ENCODE measurements around the gene ZCCHC24. TPM values are rescaled to one million over a fixed set of nuclear protein-coding genes. Genes with fewer than 3 reads are reported as not detected.
A peak's percentile ranks its signal among the peaks of the same experiment; 100 is the strongest.

ZCCHC24 gene
- total RNA-seq, 1 experiment from 2014 or later = 6.0 TPM

DNA sequence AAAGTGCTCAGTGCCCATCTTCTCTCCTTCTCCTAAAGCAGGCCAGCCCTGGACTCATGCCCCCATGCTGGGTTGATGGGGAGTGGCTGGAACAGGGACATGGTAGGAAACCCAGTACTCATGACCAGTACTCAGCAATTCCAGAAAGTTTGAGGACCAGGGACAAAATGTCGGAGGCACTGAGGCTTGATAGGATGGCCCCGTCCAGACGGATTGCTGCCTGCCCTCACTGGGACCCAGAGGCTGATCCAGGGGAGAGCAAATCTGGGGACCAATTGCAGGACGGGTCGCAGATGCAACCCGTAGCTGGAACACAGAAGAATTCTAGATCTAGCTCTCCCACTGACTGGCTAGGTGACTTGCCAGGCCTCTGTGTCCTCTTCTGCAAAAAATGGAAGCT, 5.1 kb downstream of the ZCCHC24 start:
- CTCF ChIA-PET = no interaction called here

DNA sequence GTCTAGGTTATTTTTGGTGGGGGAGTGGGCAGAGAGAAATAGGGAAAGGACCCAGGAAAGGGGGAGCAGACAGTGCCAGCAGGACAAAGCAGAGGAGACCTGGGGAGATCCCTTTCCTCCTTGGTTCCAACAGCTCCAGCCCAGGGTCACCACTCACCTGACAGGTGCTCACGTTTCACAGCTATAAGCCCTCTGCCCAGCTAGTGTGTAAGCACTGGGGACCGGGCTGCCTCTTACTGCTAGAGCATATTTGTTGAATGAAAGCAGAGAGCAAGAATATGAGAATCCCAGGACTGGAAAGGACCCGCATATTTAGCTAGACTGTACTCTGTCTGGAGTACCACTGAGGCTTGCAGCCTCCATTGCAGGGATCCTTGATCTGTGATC, 6.7 kb downstream of the ZCCHC24 start:
- H4K20me1 ChIP-seq (ENCODE audit: insufficient read depth) = no peaks in the 10 kb centered on the region
- no peak overlapping the region for H3K4me2 ChIP-seq
- DNase-seq = no peak
- H3F3A ChIP-seq (ENCODE audit: insufficient read depth, low read depth) = peaks cover 25% of the 10 kb centered on the region
- H3K9me2 ChIP-seq (ENCODE audit: insufficient read depth) = no peaks in the 10 kb centered on the region
- H3K36me3 ChIP-seq (ENCODE audit: low read depth) = no peaks in the 10 kb centered on the region
- no peak for TF ChIP-seq EZH2 (IDR thresholded peaks at IDR 0.05; ENCODE audit: low read depth)
- no peak for TF ChIP-seq CTCF (conservative IDR thresholded peaks at IDR 0.05)
- ChIA-PET CTCF (no interaction called here), POLR2A (ENCODE audit: unreplicated experiment) (no interaction called here)
- BruUV-seq (replicated peaks) = no TSS peak
- no peak overlapping the region for H3K27ac ChIP-seq
- no peaks in the 10 kb centered on the region for H3K27me3 ChIP-seq (ENCODE audit: insufficient read depth, low read depth)
- no peak overlapping the region for H2AFZ ChIP-seq
- H3K4me3 ChIP-seq = no peak overlapping the region
- intact Hi-C loops (cut with micrococcal nuclease; ENCODE audit: unreplicated experiment) = no loop called here
- peaks cover 28% of the 10 kb centered on the region for H3K79me2 ChIP-seq (ENCODE audit: low read depth)
- peaks cover 69% of the 10 kb centered on the region for H3K4me1 ChIP-seq (replicated peaks; ENCODE audit: insufficient read depth)
- H3K9me3 ChIP-seq (ENCODE audit: insufficient read depth, low read depth) = no peaks in the 10 kb centered on the region

More for the DNA sequence above, 5.1 kb downstream of the ZCCHC24 start:
- no TSS peak for BruUV-seq (replicated peaks)
- Histone ChIP-seq H3K9me3 (ENCODE audit: insufficient read depth, low read depth) (no peaks in the 10 kb centered on the region), H3K27ac (no peak overlapping the region), H3K79me2 (ENCODE audit: low read depth) (peaks cover 21% of the 10 kb centered on the region), H3K36me3 (ENCODE audit: low read depth) (no peaks in the 10 kb centered on the region), H2AFZ (no peak overlapping the region), H3K4me1 (replicated peaks; ENCODE audit: insufficient read depth) (peaks cover 62% of the 10 kb centered on the region), H3K9me2 (ENCODE audit: insufficient read depth) (no peaks in the 10 kb centered on the region), H4K20me1 (ENCODE audit: insufficient read depth) (no peaks in the 10 kb centered on the region), H3K4me3 (no peak overlapping the region), H3F3A (ENCODE audit: insufficient read depth, low read depth) (peaks cover 10% of the 10 kb centered on the region; the same call in 1 of the 2 replicates), H3K4me2 (peak overlapping the region; percentile 2; the same call in 1 of the 2 replicates), H3K27me3 (ENCODE audit: insufficient read depth, low read depth) (no peaks in the 10 kb centered on the region)
- TF ChIP-seq EZH2 (IDR thresholded peaks at IDR 0.05; ENCODE audit: low read depth) (no peak), CTCF (conservative IDR thresholded peaks at IDR 0.05) (no peak)
- intact Hi-C loops (cut with micrococcal nuclease; ENCODE audit: unreplicated experiment) = loop anchor here (10.0 kb wide), 1 partner anchor 285 kb away; no protein-coding TSS in a partner anchor
- DNase-seq = no peak
- POLR2A ChIA-PET (ENCODE audit: unreplicated experiment) = no interaction called here

DNA sequence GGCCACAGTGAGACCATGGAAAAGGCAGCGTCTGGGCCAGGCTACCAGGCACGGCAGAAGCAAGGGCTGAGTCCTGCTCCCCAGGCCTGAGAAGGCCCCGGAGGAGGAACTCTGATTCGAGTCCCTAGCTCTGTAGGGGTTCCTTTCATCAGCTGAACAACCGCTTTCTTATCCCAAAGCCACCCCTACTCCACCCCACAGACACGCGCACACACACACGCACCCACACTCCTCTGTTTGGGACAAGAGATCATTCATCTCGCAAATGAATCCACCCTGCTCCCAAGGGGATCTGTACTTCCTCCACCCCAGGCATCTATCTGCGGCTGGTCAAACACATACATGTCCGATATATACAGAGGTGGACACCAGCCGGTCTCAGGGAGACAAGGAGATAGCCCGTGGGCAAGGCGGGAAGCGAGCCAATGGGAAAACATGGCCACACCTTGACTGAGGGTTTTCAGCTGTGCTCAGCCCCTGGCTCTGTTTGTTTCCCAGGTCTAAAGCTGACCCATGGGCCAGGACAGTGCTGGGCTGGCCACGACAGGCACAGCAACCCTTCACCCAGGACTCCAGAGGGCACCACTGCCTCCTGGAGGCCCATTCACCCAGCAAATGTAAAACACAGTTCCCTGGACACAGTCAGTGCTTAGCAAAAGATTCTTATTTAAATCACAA, 7.3 kb downstream of the ZCCHC24 start:
- no peaks in the 10 kb centered on the region for H3K9me2 ChIP-seq (ENCODE audit: insufficient read depth)
- no peak overlapping the region for H2AFZ ChIP-seq
- no peaks in the 10 kb centered on the region for H3K27me3 ChIP-seq (ENCODE audit: insufficient read depth, low read depth)
- peaks cover 69% of the 10 kb centered on the region for H3K4me1 ChIP-seq (replicated peaks; ENCODE audit: insufficient read depth)
- no TSS peak for BruUV-seq (replicated peaks)
- no peak overlapping the region for H3K4me2 ChIP-seq
- CTCF ChIA-PET = no interaction called here
- no peak for DNase-seq
- H3K79me2 ChIP-seq (ENCODE audit: low read depth) = peaks cover 26% of the 10 kb centered on the region
- peak; percentile 40; the same call in 1 of the 2 replicates for TF ChIP-seq CTCF (conservative IDR thresholded peaks at IDR 0.05)
- TF ChIP-seq EZH2 (IDR thresholded peaks at IDR 0.05; ENCODE audit: low read depth) = no peak
- peaks cover 25% of the 10 kb centered on the region for H3F3A ChIP-seq (ENCODE audit: insufficient read depth, low read depth)
- no peak overlapping the region for H3K4me3 ChIP-seq
- POLR2A ChIA-PET (ENCODE audit: unreplicated experiment) = no interaction called here
- intact Hi-C loops (cut with micrococcal nuclease; ENCODE audit: unreplicated experiment) = no loop called here
- H3K27ac ChIP-seq = no peak overlapping the region
- H3K9me3 ChIP-seq (ENCODE audit: insufficient read depth, low read depth) = no peaks in the 10 kb centered on the region
- no peaks in the 10 kb centered on the region for H3K36me3 ChIP-seq (ENCODE audit: low read depth)
- no peaks in the 10 kb centered on the region for H4K20me1 ChIP-seq (ENCODE audit: insufficient read depth)

Data from PC-9 (cell line).